K562 (cell line): Measurements from ENCODE around the gene CLDN7. TPM values are rescaled to one million over a fixed set of nuclear protein-coding genes. Genes with fewer than 3 reads are reported as not detected.
A peak's percentile ranks its signal among the peaks of the same experiment; 100 is the strongest.

Experiments used
- NR2C2 ChIP-seq, 2 experiments: fragments of 200-800 bp in 1 of 2; sonication (Bioruptor generic) in 1 of 2; sonication (generic) in 1 of 2; formaldehyde crosslinking in 1 of 2; IDR thresholded peaks; 2 replicates each; pipeline versions ENCODE4 v1.6.1 to v1.8.0; 2016 to 2022; ENCODE audit warnings: mild to moderate bottlenecking in 1 of 2, missing compliant biosample characterization in 1 of 2, missing genetic modification characterization in 1 of 2, missing genetic modification reagents in 1 of 2
- REST ChIP-seq, 2 experiments: fragments of 450-650 bp; formaldehyde crosslinking in 1 of 2; IDR thresholded peaks; 2 replicates each; pipeline versions ENCODE4 v1.4.0 to v1.6.1; 2014 to 2020; ENCODE audit warnings: mild to moderate bottlenecking in 2 of 2, borderline replicate concordance in 1 of 2, low read depth in 1 of 2
- TCF3 ChIP-seq: sonication (generic); formaldehyde crosslinking; IDR thresholded peaks from 2 replicates; pipeline ENCODE4 v1.4.0; 2020; ENCODE audit warnings: mild to moderate bottlenecking, missing genetic modification reagents
- ZNF232 ChIP-seq: sonication (generic); formaldehyde crosslinking; IDR thresholded peaks from 2 replicates; pipeline ENCODE4 v1.8.0; 2022; ENCODE audit warnings: mild to moderate bottlenecking, missing genetic modification reagents
- polyA plus RNA-seq, 8 experiments: library from polyadenylated mRNA; depleted of rRNA in 4 of 8; stranded (reverse) in 5 of 8; unstranded in 3 of 8; fragments of >200 nt; fragmentation: Nextera tagmentation in 2 of 8; fragmentation: Illumina TruSeq in 1 of 8; extraction: Ambion mirVana in 2 of 8; extraction: Trizol in 1 of 8; gene quantifications; 2 replicates each; pipeline versions ENCODE4 v1.2.1 to v1.2.3, GENCODE V29; 2011 to 2014; ENCODE audit warnings: inconsistent platforms in 1 of 8, missing spikeins in 1 of 8
- total RNA-seq, 7 experiments: library from RNA; depleted of rRNA in 6 of 7; stranded (reverse); fragments of >200 nt in 6 of 7; fragmentation: Illumina TruSeq in 2 of 7; extraction: Trizol in 2 of 7; gene quantifications; 2 replicates each; pipeline versions ENCODE4 v1.2.1 to v1.2.3, GENCODE V29; 2011 to 2021; ENCODE audit warnings: low replicate concordance in 1 of 7
- TF ChIP-seq, protein P1 (sequence below): fragments of 250-450 bp; sonication (Bioruptor Pico); IDR thresholded peaks from 2 replicates; pipeline ENCODE4 v1.4.0; 2020; ENCODE audit warnings: mild to moderate bottlenecking, moderate library complexity, borderline replicate concordance
- TF ChIP-seq, protein P2 (sequence below): IDR thresholded peaks from 3 replicates; pipeline ENCODE4 v1.6.1; 2011; ENCODE audit warnings: borderline replicate concordance, mild to moderate bottlenecking; ENCODE audit not compliant: insufficient read length, insufficient read depth
- TF ChIP-seq, protein P3 (sequence below): fragments of 450-650 bp; IDR thresholded peaks from 2 replicates; pipeline ENCODE4 v1.6.1; 2017; ENCODE audit warnings: antibody characterized with exemption, mild to moderate bottlenecking

The CLDN7 gene
- total and polyA plus RNA-seq, 9 of the 15 experiments (the other 6 are each of a cell fraction or from before 2014, with no cell fraction given): 2.2 to 14.5 (median 7.6) TPM

DNA sequence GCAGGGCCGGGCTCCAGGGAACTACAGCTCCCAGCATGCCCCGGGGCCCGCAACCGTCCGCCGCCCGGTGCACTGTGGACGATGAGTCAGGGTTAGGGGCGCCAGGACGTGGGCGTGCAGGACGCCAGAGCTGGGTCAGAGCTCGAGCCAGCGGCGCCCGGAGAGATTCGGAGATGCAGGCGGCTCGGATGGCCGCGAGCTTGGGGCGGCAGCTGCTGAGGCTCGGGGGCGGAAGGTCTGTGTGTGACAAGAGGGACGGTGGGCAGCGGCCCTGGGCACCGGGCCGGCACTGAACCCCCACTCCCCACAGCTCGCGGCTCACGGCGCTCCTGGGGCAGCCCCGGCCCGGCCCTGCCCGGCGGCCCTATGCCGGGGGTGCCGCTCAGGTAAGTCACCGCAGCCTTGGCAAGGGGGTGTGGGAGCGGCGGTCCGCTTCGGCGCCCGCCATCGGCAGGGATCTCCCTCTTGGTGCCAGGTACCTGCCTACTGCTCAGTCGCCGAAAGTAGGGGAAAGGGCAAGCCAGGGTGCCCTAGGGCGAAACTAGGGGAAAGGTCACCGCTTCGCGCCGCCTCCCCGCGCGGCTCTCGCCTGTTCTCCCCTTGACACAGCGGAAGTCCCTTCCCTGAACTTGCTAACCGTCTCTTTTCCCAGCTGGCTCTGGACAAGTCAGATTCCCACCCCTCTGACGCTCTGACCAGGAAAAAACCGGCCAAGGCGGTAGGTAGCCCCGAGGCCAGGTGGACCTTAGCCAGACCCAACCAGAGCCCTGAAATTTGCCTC is 42.3 kb downstream of the CLDN7 start, which contains the start of the genes ACADVL and DLG4 (continued):
- TF ChIP-seq, protein P1, sequence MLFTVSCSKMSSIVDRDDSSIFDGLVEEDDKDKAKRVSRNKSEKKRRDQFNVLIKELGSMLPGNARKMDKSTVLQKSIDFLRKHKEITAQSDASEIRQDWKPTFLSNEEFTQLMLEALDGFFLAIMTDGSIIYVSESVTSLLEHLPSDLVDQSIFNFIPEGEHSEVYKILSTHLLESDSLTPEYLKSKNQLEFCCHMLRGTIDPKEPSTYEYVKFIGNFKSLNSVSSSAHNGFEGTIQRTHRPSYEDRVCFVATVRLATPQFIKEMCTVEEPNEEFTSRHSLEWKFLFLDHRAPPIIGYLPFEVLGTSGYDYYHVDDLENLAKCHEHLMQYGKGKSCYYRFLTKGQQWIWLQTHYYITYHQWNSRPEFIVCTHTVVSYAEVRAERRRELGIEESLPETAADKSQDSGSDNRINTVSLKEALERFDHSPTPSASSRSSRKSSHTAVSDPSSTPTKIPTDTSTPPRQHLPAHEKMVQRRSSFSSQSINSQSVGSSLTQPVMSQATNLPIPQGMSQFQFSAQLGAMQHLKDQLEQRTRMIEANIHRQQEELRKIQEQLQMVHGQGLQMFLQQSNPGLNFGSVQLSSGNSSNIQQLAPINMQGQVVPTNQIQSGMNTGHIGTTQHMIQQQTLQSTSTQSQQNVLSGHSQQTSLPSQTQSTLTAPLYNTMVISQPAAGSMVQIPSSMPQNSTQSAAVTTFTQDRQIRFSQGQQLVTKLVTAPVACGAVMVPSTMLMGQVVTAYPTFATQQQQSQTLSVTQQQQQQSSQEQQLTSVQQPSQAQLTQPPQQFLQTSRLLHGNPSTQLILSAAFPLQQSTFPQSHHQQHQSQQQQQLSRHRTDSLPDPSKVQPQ (CRISPR knock-in tag): no peak
- TF ChIP-seq REST (IDR thresholded peaks at IDR 0.05; ENCODE audit: borderline replicate concordance) (no peak), REST (CRISPR knock-in tag; IDR thresholded peaks at IDR 0.05; ENCODE audit: low read depth) (peak; percentile 47; the same call in 1 of the 2 replicates), TCF3 (no peak), ZNF232 (CRISPR knock-in tag) (no peak), NR2C2 (CRISPR knock-in tag; IDR thresholded peaks at IDR 0.05) (peak; percentile 9; the same call in 1 of the 2 replicates), NR2C2 (tag; IDR thresholded peaks at IDR 0.05) (peak; percentile 84)
- TF ChIP-seq, protein P2, sequence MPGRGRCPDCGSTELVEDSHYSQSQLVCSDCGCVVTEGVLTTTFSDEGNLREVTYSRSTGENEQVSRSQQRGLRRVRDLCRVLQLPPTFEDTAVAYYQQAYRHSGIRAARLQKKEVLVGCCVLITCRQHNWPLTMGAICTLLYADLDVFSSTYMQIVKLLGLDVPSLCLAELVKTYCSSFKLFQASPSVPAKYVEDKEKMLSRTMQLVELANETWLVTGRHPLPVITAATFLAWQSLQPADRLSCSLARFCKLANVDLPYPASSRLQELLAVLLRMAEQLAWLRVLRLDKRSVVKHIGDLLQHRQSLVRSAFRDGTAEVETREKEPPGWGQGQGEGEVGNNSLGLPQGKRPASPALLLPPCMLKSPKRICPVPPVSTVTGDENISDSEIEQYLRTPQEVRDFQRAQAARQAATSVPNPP: no peak
- TF ChIP-seq, protein P3, sequence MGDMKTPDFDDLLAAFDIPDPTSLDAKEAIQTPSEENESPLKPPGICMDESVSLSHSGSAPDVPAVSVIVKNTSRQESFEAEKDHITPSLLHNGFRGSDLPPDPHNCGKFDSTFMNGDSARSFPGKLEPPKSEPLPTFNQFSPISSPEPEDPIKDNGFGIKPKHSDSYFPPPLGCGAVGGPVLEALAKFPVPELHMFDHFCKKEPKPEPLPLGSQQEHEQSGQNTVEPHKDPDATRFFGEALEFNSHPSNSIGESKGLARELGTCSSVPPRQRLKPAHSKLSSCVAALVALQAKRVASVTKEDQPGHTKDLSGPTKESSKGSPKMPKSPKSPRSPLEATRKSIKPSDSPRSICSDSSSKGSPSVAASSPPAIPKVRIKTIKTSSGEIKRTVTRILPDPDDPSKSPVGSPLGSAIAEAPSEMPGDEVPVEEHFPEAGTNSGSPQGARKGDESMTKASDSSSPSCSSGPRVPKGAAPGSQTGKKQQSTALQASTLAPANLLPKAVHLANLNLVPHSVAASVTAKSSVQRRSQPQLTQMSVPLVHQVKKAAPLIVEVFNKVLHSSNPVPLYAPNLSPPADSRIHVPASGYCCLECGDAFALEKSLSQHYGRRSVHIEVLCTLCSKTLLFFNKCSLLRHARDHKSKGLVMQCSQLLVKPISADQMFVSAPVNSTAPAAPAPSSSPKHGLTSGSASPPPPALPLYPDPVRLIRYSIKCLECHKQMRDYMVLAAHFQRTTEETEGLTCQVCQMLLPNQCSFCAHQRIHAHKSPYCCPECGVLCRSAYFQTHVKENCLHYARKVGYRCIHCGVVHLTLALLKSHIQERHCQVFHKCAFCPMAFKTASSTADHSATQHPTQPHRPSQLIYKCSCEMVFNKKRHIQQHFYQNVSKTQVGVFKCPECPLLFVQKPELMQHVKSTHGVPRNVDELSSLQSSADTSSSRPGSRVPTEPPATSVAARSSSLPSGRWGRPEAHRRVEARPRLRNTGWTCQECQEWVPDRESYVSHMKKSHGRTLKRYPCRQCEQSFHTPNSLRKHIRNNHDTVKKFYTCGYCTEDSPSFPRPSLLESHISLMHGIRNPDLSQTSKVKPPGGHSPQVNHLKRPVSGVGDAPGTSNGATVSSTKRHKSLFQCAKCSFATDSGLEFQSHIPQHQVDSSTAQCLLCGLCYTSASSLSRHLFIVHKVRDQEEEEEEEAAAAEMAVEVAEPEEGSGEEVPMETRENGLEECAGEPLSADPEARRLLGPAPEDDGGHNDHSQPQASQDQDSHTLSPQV: no peak
